Gastroesophageal sphincter (tissue), 3 donors: ENCODE results near the gene CYFIP2.

Experiments
- POLR2AphosphoS5 ChIP-seq: sonication (generic); formaldehyde crosslinking; IDR thresholded peaks from one replicate; pipeline ENCODE4 v1.6.1; 2017; ENCODE audit warnings: antibody characterized with exemption
- TF ChIP-seq, protein P1 (sequence below), 4 experiments: fragments of 200-600 bp in 2 of 4; fragments of 450-650 bp in 2 of 4; sonication (generic) in 1 of 4; IDR thresholded peaks; one replicate each; pipeline ENCODE4 v1.5.1; 2017 to 2019; ENCODE audit warnings: antibody characterized with exemption in 4 of 4, mild to moderate bottlenecking in 2 of 4, moderate library complexity in 2 of 4

DNA sequence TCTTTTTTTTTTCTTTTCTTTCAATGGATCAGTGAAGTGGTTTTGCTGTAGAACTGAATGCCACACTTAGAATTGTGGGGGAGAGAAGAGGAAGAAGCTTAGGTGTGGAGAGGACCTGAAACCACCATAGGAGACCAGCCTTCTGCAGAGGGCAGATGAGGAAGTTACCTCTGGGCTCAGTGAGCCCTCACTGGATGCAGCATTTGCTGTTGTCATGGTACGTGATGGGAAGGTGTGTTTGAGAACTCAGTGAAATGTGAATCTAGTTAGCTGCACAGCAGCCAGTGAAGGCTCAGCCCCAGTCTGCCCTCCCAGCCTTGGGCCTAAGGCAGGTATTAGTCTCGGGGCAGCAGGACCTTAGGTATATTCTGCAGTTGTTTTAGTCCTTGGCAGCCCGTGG, 17.5 kb downstream of the CYFIP2 start:
- TF ChIP-seq, protein P1, sequence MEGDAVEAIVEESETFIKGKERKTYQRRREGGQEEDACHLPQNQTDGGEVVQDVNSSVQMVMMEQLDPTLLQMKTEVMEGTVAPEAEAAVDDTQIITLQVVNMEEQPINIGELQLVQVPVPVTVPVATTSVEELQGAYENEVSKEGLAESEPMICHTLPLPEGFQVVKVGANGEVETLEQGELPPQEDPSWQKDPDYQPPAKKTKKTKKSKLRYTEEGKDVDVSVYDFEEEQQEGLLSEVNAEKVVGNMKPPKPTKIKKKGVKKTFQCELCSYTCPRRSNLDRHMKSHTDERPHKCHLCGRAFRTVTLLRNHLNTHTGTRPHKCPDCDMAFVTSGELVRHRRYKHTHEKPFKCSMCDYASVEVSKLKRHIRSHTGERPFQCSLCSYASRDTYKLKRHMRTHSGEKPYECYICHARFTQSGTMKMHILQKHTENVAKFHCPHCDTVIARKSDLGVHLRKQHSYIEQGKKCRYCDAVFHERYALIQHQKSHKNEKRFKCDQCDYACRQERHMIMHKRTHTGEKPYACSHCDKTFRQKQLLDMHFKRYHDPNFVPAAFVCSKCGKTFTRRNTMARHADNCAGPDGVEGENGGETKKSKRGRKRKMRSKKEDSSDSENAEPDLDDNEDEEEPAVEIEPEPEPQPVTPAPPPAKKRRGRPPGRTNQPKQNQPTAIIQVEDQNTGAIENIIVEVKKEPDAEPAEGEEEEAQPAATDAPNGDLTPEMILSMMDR (IDR thresholded peaks at IDR 0.05), result no peak
- TF ChIP-seq POLR2AphosphoS5, result no peak
